NCI-H345 treated with DMSO at 0.1 percent for 48 hours (cell line): ENCODE results near the gene CFAP54.
"Not testable (repeated sequence)": the region's sequence is repeated elsewhere in the genome, so short reads cannot be mapped to it uniquely, and the experiment has no call there.

Experiments
- DNase-seq: peaks from one replicate; lab custom pipeline; 2025; ENCODE audit not compliant: unreplicated experiment; lab: John Stamatoyannopoulos, UW

Gene CFAP54

DNA sequence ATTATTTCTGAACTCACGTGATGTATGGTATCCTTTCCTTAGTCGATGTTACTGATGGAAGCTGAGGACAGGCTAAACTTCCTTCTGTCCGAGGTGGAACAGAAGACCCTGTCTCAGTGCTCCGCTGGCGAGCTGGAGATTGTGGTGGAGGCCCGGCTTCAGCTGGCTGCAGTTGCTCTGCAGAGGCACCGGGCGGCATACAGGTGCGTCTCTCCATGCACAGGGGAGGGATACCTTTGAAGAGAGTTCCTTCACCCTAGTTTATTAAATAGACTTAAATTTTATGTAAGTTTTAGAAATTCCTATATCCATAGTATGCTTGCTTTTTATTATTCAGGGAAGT is 231.0 kb downstream of the CFAP54 start:
- peak; percentile 44 for DNase-seq

GRCh38 chr12:96729466-96729865 is 240.1 kb downstream of the CFAP54 start:
- not testable (repeated sequence) for DNase-seq

GRCh38 chr12:96729886-96730285 is 240.5 kb downstream of the CFAP54 start:
- no peak for DNase-seq

- no peak for DNase-seq
Observed at GRCh38 chr12:96743606-96744005, 254.2 kb downstream of the CFAP54 start.

DNA sequence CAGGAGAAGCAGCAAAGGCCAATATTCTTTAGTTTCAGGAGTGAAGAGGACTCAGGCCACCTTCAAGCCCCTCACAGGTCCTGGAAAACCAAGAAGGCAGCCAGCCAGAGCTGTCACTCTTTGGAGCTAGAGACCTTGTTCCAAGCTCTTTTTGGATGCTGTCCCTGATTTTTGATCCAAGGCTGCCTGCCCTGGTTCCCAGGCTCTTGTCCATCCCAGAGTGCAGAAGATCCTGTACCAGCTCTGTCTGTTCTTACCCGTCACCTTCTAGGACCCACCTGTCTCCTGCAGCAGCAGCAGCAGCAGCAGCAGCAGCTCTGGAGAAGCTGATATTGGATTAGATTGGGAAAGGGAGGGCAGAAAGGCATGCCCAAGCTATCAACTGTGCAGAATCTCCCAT is 260.6 kb downstream of the CFAP54 start:
- DNase-seq = no peak

- no peak for DNase-seq
Observed at GRCh38 chr12:96751626-96752025, 262.2 kb downstream of the CFAP54 start.

GRCh38 chr12:96752211-96752610 is 262.8 kb downstream of the CFAP54 start:
- DNase-seq = no peak

GRCh38 chr12:96766232-96766631 is 276.9 kb downstream of the CFAP54 start:
- DNase-seq = no peak

DNA sequence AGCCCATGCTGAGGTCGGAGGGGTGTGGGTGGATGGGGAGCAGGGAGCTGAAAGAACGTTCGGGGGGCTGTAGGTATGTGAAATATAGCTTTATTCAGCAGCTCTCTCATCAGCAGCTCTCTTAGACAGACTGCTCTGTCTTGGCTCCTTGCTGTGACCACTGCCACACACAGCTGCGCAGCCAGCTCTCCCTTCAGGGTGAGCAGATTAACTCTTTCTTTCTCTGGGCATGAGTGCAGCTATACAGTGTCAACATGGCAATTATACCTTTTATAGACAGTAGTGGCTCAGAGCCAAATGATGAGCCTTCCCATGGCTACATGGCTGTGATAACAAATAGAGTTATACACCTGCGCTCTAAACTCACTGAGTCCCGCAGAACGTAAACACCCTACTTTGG is 280.0 kb downstream of the CFAP54 start:
- peak; percentile 99 for DNase-seq

- DNase-seq = peak; percentile 88
Observed at GRCh38 chr12:96770219-96771102, 281.1 kb downstream of the CFAP54 start.

- no peak for DNase-seq
Observed at GRCh38 chr12:96773031-96773430, 283.7 kb downstream of the CFAP54 start.

GRCh38 chr12:96774496-96775256 is 285.3 kb downstream of the CFAP54 start:
- no peak for DNase-seq

GRCh38 chr12:96776908-96777307 is 287.5 kb downstream of the CFAP54 start:
- no peak for DNase-seq

DNA sequence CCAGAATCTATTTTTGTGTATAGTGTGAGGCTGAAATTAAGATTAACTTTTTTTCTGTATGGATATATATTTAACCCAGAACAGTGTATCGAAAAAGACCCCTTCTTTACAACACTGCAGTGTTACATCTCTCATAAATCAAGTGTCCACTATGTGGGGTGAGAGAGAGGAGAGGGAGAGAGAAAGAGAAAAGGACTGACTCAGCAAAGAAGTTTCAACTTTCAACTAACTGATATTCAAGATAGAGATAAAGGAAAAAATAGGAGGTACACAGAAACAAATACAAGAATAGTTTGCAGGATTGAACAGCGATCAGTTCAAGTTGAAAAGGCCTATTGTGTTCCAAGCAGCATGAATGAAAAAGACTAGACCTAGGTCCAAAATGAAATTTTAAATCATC is 291.0 kb downstream of the CFAP54 start:
- no peak for DNase-seq

- DNase-seq = no peak
Observed at GRCh38 chr12:96786791-96787190, 297.4 kb downstream of the CFAP54 start.

DNA sequence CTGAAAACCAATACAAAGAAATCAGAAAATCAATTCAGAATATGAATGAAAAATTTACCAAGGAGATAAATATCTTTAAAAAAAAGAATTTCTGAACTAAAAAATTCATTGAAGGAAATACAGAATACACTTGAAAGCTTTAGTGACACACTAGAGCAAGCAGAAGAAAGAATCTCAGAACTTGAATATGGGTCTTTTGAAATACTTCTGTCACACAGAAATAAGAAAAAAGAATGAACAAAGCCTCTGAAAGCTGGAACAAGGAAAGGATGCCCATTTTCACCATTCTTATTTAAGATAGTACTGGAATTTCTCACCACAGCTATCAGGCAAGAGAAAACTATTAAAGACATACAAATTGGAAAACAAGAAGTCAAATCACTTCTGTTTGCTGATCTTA is 314.6 kb downstream of the CFAP54 start:
- DNase-seq = no peak

DNA sequence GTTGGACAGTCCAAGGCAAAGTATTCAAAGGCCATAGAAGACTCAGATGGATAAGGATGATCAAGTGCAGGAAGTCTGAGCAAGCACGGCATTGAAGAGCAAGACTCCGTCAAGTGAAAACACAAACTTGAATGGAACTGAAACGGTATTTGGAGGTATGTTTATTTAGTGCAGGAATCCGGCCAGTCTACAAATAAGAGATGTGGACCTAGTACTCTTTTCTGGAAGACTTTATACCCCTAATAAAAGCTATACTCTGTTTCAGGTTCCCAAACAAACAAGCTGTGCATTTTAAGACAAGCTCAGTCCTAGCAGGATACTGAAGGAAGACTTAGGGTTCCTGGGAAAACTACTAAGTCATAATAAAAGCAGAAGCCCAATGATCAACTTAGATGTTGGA is 316.9 kb downstream of the CFAP54 start:
- no peak for DNase-seq

DNA sequence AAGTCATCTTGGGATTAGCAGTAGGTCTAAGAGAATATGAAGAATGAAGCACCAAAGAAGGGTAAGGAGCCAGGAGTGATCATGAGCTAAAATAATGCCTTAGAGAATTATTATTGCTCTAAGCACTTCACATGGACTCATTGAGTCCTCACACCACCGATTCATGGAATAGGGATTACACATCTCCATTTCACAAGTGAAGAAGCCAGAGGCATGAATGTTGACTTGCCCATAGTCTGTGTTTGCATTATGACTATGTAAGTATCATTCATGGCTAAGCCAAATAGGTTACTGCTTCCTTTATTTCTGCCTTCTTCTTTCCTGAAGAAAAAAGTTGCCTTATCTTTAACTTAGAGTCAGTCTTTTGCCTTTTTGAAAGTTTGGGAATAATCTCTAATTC is 318.4 kb downstream of the CFAP54 start:
- DNase-seq = no peak

- no peak for DNase-seq
Observed at GRCh38 chr12:96808587-96808986, 319.2 kb downstream of the CFAP54 start.

DNA sequence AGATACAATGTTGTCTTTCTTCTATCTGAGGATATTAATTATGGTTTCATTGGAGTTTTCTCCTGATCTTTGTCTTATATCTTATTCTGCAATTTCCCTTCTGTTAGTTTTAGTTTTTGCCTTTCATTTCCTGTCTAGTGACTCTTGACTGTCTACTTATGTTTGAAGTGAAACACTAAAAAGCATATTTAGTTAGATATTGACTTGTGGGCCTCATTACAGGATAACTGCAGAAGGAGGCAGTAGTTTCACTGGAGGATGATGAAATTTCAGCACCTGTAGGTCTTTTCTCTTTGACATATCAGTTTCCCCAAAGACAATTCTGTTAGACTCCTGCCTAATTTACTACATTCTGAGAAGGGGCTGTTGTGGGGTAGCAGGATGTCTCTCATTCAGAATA is 320.1 kb downstream of the CFAP54 start:
- DNase-seq = no peak

DNA sequence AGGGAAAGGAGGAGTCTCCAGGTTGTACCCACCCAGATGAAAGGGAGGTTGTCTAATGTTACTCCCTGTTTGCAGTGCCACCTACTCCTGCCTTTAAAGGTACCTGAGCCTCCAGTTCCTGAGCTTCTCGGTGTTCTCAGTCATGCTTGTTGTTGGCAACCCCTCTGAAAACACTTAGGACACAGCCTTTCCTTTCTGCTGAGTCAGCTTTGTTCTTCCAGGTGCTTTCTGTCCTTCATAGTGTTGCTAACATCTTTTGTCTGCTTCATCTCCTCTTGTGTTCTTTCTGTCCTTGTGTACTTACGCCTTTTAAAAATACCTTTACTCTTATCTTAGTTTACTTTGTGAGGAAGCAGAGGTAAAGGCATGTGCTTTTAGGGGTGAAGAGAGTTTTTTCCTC is 320.7 kb downstream of the CFAP54 start:
- DNase-seq = no peak

- DNase-seq = no peak
Observed at GRCh38 chr12:96810477-96810876, 321.1 kb downstream of the CFAP54 start.
